H1 (cell line): ENCODE measurements around the gene FRMD4B. TPM values are rescaled to one million over a fixed set of nuclear protein-coding genes. Genes with fewer than 3 reads are reported as not detected.

Experiments
- CTCF ChIA-PET: fragments of 300-600 bp; sonication (Branson Sonifier 250); formaldehyde crosslinking; loops from one replicate; lab custom pipeline; 2021; ENCODE audit not compliant: partially characterized antibody; lab: Charles Lee
- POLR2A ChIA-PET: fragments of 300-600 bp; sonication (Branson Sonifier 250); formaldehyde crosslinking; loops from one replicate; lab custom pipeline; 2021; ENCODE audit warnings: inconsistent platforms; ENCODE audit not compliant: partially characterized antibody; lab: Charles Lee
- DNase-seq, 2 experiments: peaks; one replicate each; pipeline versions ENCODE4 v3.0.0 to v3.0.0-alpha.2; 2010 to 2022; ENCODE audit warnings: low spot score in 2 of 2, low read depth in 1 of 2, mixed read lengths in 1 of 2
- FAIRE-seq: peaks from 2 replicates; lab custom pipeline; 2011; peaks lifted over from hg19 to GRCh38; lab: Jason Lieb, UNC
- H2AFZ ChIP-seq: 2 replicates; pipeline ENCODE4 v1.8.1; 2012; ENCODE audit warnings: low read length, inconsistent platforms
- H2AK5ac ChIP-seq: 2 replicates; pipeline ENCODE4 v1.6.1; 2013; ENCODE audit warnings: low read depth, low read length
- H2BK120ac ChIP-seq: replicated peaks from 2 replicates; pipeline ENCODE3; 2013; ENCODE audit warnings: low read depth, low read length, inconsistent platforms
- H2BK12ac ChIP-seq: 2 replicates; pipeline ENCODE4 v1.6.1; 2013; ENCODE audit warnings: low read depth, low read length
- H2BK15ac ChIP-seq: 2 replicates; pipeline ENCODE4 v1.6.1; 2013; ENCODE audit warnings: low read length
- H2BK20ac ChIP-seq: 2 replicates; pipeline ENCODE4 v1.6.1; 2013; ENCODE audit warnings: low read length
- H2BK5ac ChIP-seq: 2 replicates; pipeline ENCODE4 v1.6.1; 2013; ENCODE audit warnings: low read depth, low read length
- H3K14ac ChIP-seq: 2 replicates; pipeline ENCODE4 v1.6.1; 2013; ENCODE audit warnings: inconsistent platforms; ENCODE audit not compliant: insufficient read length
- H3K18ac ChIP-seq: 2 replicates; pipeline ENCODE4 v1.6.1; 2013; ENCODE audit warnings: low read length; ENCODE audit errors: extremely low read depth
- H3K23ac ChIP-seq: 2 replicates; pipeline ENCODE4 v1.6.1; 2013; ENCODE audit warnings: inconsistent platforms; ENCODE audit not compliant: insufficient read length
- H3K23me2 ChIP-seq: 2 replicates; pipeline ENCODE4 v1.6.1; 2013; ENCODE audit warnings: low read depth, low read length
- H3K27ac ChIP-seq: 2 replicates; pipeline ENCODE4 v1.6.1; 2011; ENCODE audit warnings: low read depth, low read length, inconsistent platforms
- H3K27me3 ChIP-seq, 4 experiments: replicated peaks in 1 of 4; 1 replicate in 1 of 4; 2 replicates in 3 of 4; pipeline versions ENCODE4 v1.6.1 to v1.8.1; 2011 to 2013; ENCODE audit warnings: low read length in 3 of 4, mild to moderate bottlenecking in 3 of 4, inconsistent platforms in 2 of 4, mixed read lengths in 2 of 4, moderate library complexity in 1 of 4; ENCODE audit not compliant: control insufficient read depth in 3 of 4, insufficient read depth in 3 of 4; ENCODE audit errors: extremely low read depth in 1 of 4
- H3K36me3 ChIP-seq, 4 experiments: 2 replicates each; pipeline versions ENCODE4 v1.6.1 to v1.8.1; 2011 to 2013; ENCODE audit warnings: mild to moderate bottlenecking in 4 of 4, low read length in 3 of 4, moderate library complexity in 2 of 4, control low read depth in 1 of 4, inconsistent platforms in 1 of 4; ENCODE audit not compliant: insufficient read depth in 4 of 4, control insufficient read depth in 2 of 4
- H3K4ac ChIP-seq: replicated peaks from 2 replicates; pipeline ENCODE3; 2013; ENCODE audit warnings: low read length, low read depth, mixed read lengths, inconsistent platforms; ENCODE audit not compliant: insufficient read length
- H3K4me1 ChIP-seq, 4 experiments: replicated peaks in 1 of 4; 1 replicate in 1 of 4; 2 replicates in 3 of 4; pipeline versions ENCODE4 v1.6.1 to v1.8.1; 2011 to 2013; ENCODE audit warnings: low read length in 3 of 4, inconsistent platforms in 2 of 4, mixed read lengths in 1 of 4; ENCODE audit not compliant: insufficient read depth in 4 of 4, control insufficient read depth in 3 of 4
- H3K4me2 ChIP-seq, 2 experiments: 2 replicates each; pipeline versions ENCODE4 v1.6.1 to v1.8.1; 2011 to 2013; ENCODE audit warnings: low read depth in 2 of 2, low read length in 2 of 2, control low read depth in 1 of 2, inconsistent platforms in 1 of 2, mild to moderate bottlenecking in 1 of 2; ENCODE audit not compliant: insufficient read depth in 1 of 2
- H3K4me3 ChIP-seq, 4 experiments: fragments of 200-600, 300-600 bp in 1 of 4; sonication (generic), shearing (Covaris generic), sonication (Bioruptor Twin) in 1 of 4; 2 replicates each; pipeline versions ENCODE4 v1.5.1 to v1.8.1; 2011 to 2016; ENCODE audit warnings: low read length in 4 of 4, low read depth in 3 of 4, control low read depth in 2 of 4, inconsistent platforms in 2 of 4, mild to moderate bottlenecking in 2 of 4, mixed read lengths in 1 of 4, moderate library complexity in 1 of 4; ENCODE audit not compliant: insufficient read depth in 2 of 4; ENCODE audit errors: extremely low read depth in 1 of 4
- H3K56ac ChIP-seq: replicated peaks from 2 replicates; pipeline ENCODE3; 2013; ENCODE audit warnings: low read depth, mild to moderate bottlenecking, mixed read lengths, low read length, inconsistent platforms; ENCODE audit not compliant: insufficient read length
- H3K79me1 ChIP-seq: 2 replicates; pipeline ENCODE4 v1.6.1; 2013; ENCODE audit warnings: low read depth, low read length, control low read depth
- H3K79me2 ChIP-seq, 2 experiments: 2 replicates each; pipeline versions ENCODE4 v1.6.1 to v1.8.1; 2012 to 2013; ENCODE audit warnings: low read length in 2 of 2, mild to moderate bottlenecking in 2 of 2, inconsistent platforms in 1 of 2; ENCODE audit not compliant: insufficient read depth in 2 of 2, control insufficient read depth in 1 of 2
- H3K9ac ChIP-seq, 4 experiments: replicated peaks in 1 of 4; 1 replicate in 1 of 4; 2 replicates in 3 of 4; pipeline versions ENCODE4 v1.6.1 to v1.8.1; 2011 to 2013; ENCODE audit warnings: low read depth in 3 of 4, low read length in 3 of 4, control low read depth in 2 of 4, mild to moderate bottlenecking in 2 of 4, moderate library complexity in 2 of 4, inconsistent platforms in 1 of 4; ENCODE audit errors: extremely low read depth in 1 of 4
- H3K9me3 ChIP-seq, 2 experiments: 2 replicates each; pipeline versions ENCODE4 v1.6.1 to v1.8.1; 2012 to 2013; ENCODE audit warnings: mild to moderate bottlenecking in 2 of 2, moderate library complexity in 2 of 2, control low read depth in 1 of 2, inconsistent platforms in 1 of 2, low read depth in 1 of 2, low read length in 1 of 2, mixed read lengths in 1 of 2; ENCODE audit not compliant: insufficient read depth in 2 of 2
- H4K20me1 ChIP-seq, 2 experiments: replicated peaks in 1 of 2; 2 replicates each; pipeline versions ENCODE3 to v1.8.1; 2011 to 2013; ENCODE audit warnings: inconsistent platforms in 2 of 2, low read length in 2 of 2, mild to moderate bottlenecking in 1 of 2; ENCODE audit not compliant: insufficient read depth in 2 of 2, control insufficient read depth in 1 of 2
- H4K5ac ChIP-seq: 2 replicates; pipeline ENCODE4 v1.6.1; 2013; ENCODE audit warnings: low read length, low read depth, mixed read lengths, inconsistent platforms; ENCODE audit not compliant: insufficient read length
- H4K8ac ChIP-seq: 2 replicates; pipeline ENCODE4 v1.8.0; 2013; ENCODE audit warnings: mild to moderate bottlenecking, moderate library complexity, low read length, inconsistent platforms; ENCODE audit not compliant: insufficient read depth; ENCODE audit errors: extremely low read depth
- H4K91ac ChIP-seq: replicated peaks from 2 replicates; pipeline ENCODE3; 2013; ENCODE audit warnings: low read length, mixed read lengths, inconsistent platforms; ENCODE audit not compliant: insufficient read length
- GABPA ChIP-seq: IDR thresholded peaks from 2 replicates; pipeline ENCODE4 v1.6.1; 2011; ENCODE audit warnings: mild to moderate bottlenecking, low read length, moderate library complexity, borderline replicate concordance; ENCODE audit not compliant: insufficient read depth
- TCF12 ChIP-seq: IDR thresholded peaks from 2 replicates; pipeline ENCODE4 v1.6.1; 2011; ENCODE audit warnings: low read depth, mild to moderate bottlenecking, low read length
- YY1 ChIP-seq: IDR thresholded peaks from 2 replicates; pipeline ENCODE4 v1.6.1; 2011; ENCODE audit warnings: low read depth, mild to moderate bottlenecking, low read length
- WGBS, 2 experiments: shearing (Covaris generic) in 1 of 2; methylation state at CpG; one replicate each; pipeline versions ENCODE4 v1.1.6 to v1.1.7; 2013 to 2015; ENCODE audit warnings: low lambda C conversion rate in 2 of 2, mixed read lengths in 2 of 2, inconsistent platforms in 1 of 2, low coverage in 1 of 2, missing lambda C conversion rate in 1 of 2; ENCODE audit not compliant: insufficient replicate concordance in 2 of 2, insufficient coverage in 1 of 2, insufficient read length in 1 of 2; ENCODE audit errors: extremely low coverage in 1 of 2, missing lambda C conversion rate in 1 of 2; 5-methylcytosine and 5-hydroxymethylcytosine counted together
- polyA plus RNA-seq, 7 experiments: library from polyadenylated mRNA; depleted of rRNA in 3 of 7; stranded (reverse) in 5 of 7; unstranded in 2 of 7; fragments of >200 nt in 5 of 7; fragments of 200-250 nt in 2 of 7; gene quantifications; 1 replicate in 5 of 7; 2 replicates in 1 of 7; 4 replicates in 1 of 7; pipeline versions ENCODE4 v1.2.1 to v1.2.3, GENCODE V29; 2011 to 2013; ENCODE audit warnings: missing spikeins in 2 of 7, mixed read lengths in 2 of 7
- total RNA-seq: library from RNA; stranded (reverse); fragmentation: NEBNext Ultra II Directional; extraction: Animal tissue kit (Norgen Biotek cat#: 25700); gene quantifications from 2 replicates; pipeline ENCODE4 v1.2.1, GENCODE V29; 2021

FRMD4B gene
- total and polyA plus RNA-seq, 2 of the 8 experiments (the other 6 are each of a cell fraction or from before 2014, with no cell fraction given) = 2.7 to 7.2 TPM

DNA sequence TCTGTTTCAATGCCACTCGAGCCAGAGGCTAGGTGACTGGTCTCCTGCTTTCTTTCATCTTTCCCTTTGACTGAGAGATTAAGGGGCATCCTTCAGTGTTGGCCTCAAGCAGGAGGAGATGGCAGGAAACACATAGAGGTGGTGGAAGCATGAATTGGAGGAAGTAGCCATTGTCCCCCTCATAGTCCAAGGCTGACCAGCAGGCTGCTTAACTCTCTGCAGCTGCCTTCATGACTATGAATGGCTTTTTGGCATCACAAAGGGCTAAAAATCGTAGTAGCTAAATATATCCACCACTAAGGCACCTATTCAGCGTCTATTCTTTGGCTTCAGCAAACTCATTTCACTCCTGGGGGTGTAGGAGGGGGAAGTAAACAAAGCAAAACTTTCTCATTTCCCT is 7.0 kb upstream of the FRMD4B start:
- FAIRE-seq = no peak
- POLR2A ChIA-PET = no interaction called here

More for the DNA sequence above, 7.0 kb upstream of the FRMD4B start:
- no peak overlapping the region for H3K23ac ChIP-seq
- H4K8ac ChIP-seq = no peak overlapping the region
- no peak overlapping the region for H3K27ac ChIP-seq
- no peak overlapping the region for H4K91ac ChIP-seq
- H4K5ac ChIP-seq = no peak overlapping the region
- H3K36me3 ChIP-seq = no peaks in the 10 kb centered on the region; a peak in 1 of 8 replicates
- H3K4me3 ChIP-seq = no peak overlapping the region
- no peak for DNase-seq
- H2BK15ac ChIP-seq = no peak overlapping the region
- peak overlapping the region; percentile 40 to 45 for H3K4me2 ChIP-seq
- H2BK20ac ChIP-seq = 0 out of 2 replicates have a peak overlapping the region, but pooled peaks have one; percentile 16
- H3K4me1 ChIP-seq = peaks cover 0 to 11% (median 7%) of the 10 kb centered on the region in 4 experiments; a peak in 4 of 7 replicates
- CTCF ChIA-PET = interaction anchor here (1.2 to 3.4 kb wide), 2 partner anchors 16 to 35 kb away, joined by 3 to 13 read pairs; no protein-coding TSS in a partner anchor
- no peaks in the 10 kb centered on the region for H3K27me3 ChIP-seq
- no peaks in the 10 kb centered on the region for H3K79me1 ChIP-seq
- 0 out of 2 replicates have a peak overlapping the region, but pooled peaks have one; percentile 98 for H2AK5ac ChIP-seq
- H2BK12ac ChIP-seq = peak overlapping the region; percentile 92; the same call in 1 of the 2 replicates
- H2BK120ac ChIP-seq = no peak overlapping the region
- H3K18ac ChIP-seq = peak overlapping the region; percentile 34; the same call in 1 of the 2 replicates
- H3K9me3 ChIP-seq = peaks cover 0 to 2% of the 10 kb centered on the region in 2 experiments; a peak in 1 of 4 replicates
- H4K20me1 ChIP-seq = no peaks in the 10 kb centered on the region
- no peak overlapping the region for H3K56ac ChIP-seq
- no peak overlapping the region for H3K4ac ChIP-seq
- TF ChIP-seq GABPA (no peak), TCF12 (0 out of 2 replicates have a peak, but pooled peaks have one; percentile 49), YY1 (0 out of 2 replicates have a peak, but pooled peaks have one; percentile 11)
- H2AFZ ChIP-seq = no peak overlapping the region
- no peak overlapping the region for H3K14ac ChIP-seq
- peak overlapping the region; percentile 50; the same call in 1 of the 2 replicates for H2BK5ac ChIP-seq
- 47% methylated on average over 3 of the region's 3 CpGs; no CpG with 5 or more reads in 1 of the 2 experiments for WGBS, 2 experiments
- no peak overlapping the region for H3K9ac ChIP-seq
- H3K79me2 ChIP-seq = no peaks in the 10 kb centered on the region
- no peaks in the 10 kb centered on the region for H3K23me2 ChIP-seq
